ENCODE measurements around the gene HNRNPL.

Gene HNRNPL

GRCh38 chr19:38848299-38849146 lies 1.3 kb downstream of the HNRNPL start:
- Histone ChIP-seq H3K4me3 (ENCODE audit: low read depth, low read length) (peak overlapping the region; percentile 86), H3K9me3 (no peaks in the 10 kb centered on the region), H3K4me1 (peaks cover 3% of the 10 kb centered on the region), H3K27me3 (no peaks in the 10 kb centered on the region), H3K36me3 (peaks cover 58% of the 10 kb centered on the region)
- no peak for TF ChIP-seq CTCF (IDR thresholded peaks at IDR 0.05; ENCODE audit: low read depth, low read length)
- DNase-seq, result no peak

- H3K27me3 ChIP-seq, result no peaks in the 10 kb centered on the region
- no peaks in the 10 kb centered on the region for H3K9me3 ChIP-seq
- TF ChIP-seq CTCF (IDR thresholded peaks at IDR 0.05; ENCODE audit: low read depth, low read length), result no peak
- no peak for DNase-seq
- H3K4me3 ChIP-seq (ENCODE audit: low read depth, low read length), result no peak overlapping the region
- H3K4me1 ChIP-seq, result peaks cover 6% of the 10 kb centered on the region
- peaks cover 82% of the 10 kb centered on the region for H3K36me3 ChIP-seq
Observed at GRCh38 chr19:38846097-38846496, 3.7 kb downstream of the HNRNPL start.

- Histone ChIP-seq H3K36me3 (peaks cover 88% of the 10 kb centered on the region), H3K4me1 (peaks cover 12% of the 10 kb centered on the region)
Observed at GRCh38 chr19:38845374-38846024, 4.3 kb downstream of the HNRNPL start.

GRCh38 chr19:38844093-38844686 lies 5.6 kb downstream of the HNRNPL start:
- DNase-seq, result no peak
- no peaks in the 10 kb centered on the region for H3K27me3 ChIP-seq
- no peak for TF ChIP-seq CTCF (IDR thresholded peaks at IDR 0.05; ENCODE audit: low read depth, low read length)
- no peaks in the 10 kb centered on the region for H3K9me3 ChIP-seq
- peaks cover 23% of the 10 kb centered on the region for H3K4me1 ChIP-seq
- H3K36me3 ChIP-seq, result peaks cover 98% of the 10 kb centered on the region
- H3K4me3 ChIP-seq (ENCODE audit: low read depth, low read length), result no peak overlapping the region

More at GRCh38 chr19:38845374-38846024, 4.3 kb downstream of the HNRNPL start:
- DNase-seq, result no peak
- H3K27me3 ChIP-seq, result no peaks in the 10 kb centered on the region
- H3K4me3 ChIP-seq (ENCODE audit: low read depth, low read length), result no peak overlapping the region
- no peak for TF ChIP-seq CTCF (IDR thresholded peaks at IDR 0.05; ENCODE audit: low read depth, low read length)
- H3K9me3 ChIP-seq, result no peaks in the 10 kb centered on the region

GRCh38 chr19:38843175-38843758 lies 6.5 kb downstream of the HNRNPL start:
- peaks cover 99% of the 10 kb centered on the region for H3K36me3 ChIP-seq
- no peak for TF ChIP-seq CTCF (IDR thresholded peaks at IDR 0.05; ENCODE audit: low read depth, low read length)
- no peak overlapping the region for H3K4me3 ChIP-seq (ENCODE audit: low read depth, low read length)
- H3K4me1 ChIP-seq, result peaks cover 32% of the 10 kb centered on the region
- DNase-seq, result no peak
- no peaks in the 10 kb centered on the region for H3K9me3 ChIP-seq
- no peaks in the 10 kb centered on the region for H3K27me3 ChIP-seq
